Suprapubic skin (tissue), 4 donors: Measurements from ENCODE around the gene S100A10.

Experiments
- EP300 ChIP-seq: sonication (generic); formaldehyde crosslinking; IDR thresholded peaks from one replicate; pipeline ENCODE4 v1.6.1; 2017; ENCODE audit warnings: antibody characterized with exemption
- POLR2A ChIP-seq, 2 donors: fragments of 450-650 bp; IDR thresholded peaks; one replicate each; pipeline ENCODE4 v1.6.1; 2017; ENCODE audit warnings: antibody characterized with exemption in 2 of 2, mild to moderate bottlenecking in 2 of 2, moderate library complexity in 2 of 2
- POLR2AphosphoS5 ChIP-seq, 3 donors: sonication (generic); formaldehyde crosslinking; IDR thresholded peaks; one replicate each; pipeline ENCODE4 v1.6.1; 2017; ENCODE audit warnings: antibody characterized with exemption in 3 of 3
- TF ChIP-seq, protein P1 (sequence below), 2 donors: fragments of 200-600 bp in 1 of 2; fragments of 450-650 bp in 1 of 2; sonication (generic) in 1 of 2; IDR thresholded peaks; one replicate each; pipeline ENCODE4 v1.5.1; 2016 to 2019; ENCODE audit warnings: antibody characterized with exemption in 2 of 2, mild to moderate bottlenecking in 1 of 2, moderate library complexity in 1 of 2

DNA sequence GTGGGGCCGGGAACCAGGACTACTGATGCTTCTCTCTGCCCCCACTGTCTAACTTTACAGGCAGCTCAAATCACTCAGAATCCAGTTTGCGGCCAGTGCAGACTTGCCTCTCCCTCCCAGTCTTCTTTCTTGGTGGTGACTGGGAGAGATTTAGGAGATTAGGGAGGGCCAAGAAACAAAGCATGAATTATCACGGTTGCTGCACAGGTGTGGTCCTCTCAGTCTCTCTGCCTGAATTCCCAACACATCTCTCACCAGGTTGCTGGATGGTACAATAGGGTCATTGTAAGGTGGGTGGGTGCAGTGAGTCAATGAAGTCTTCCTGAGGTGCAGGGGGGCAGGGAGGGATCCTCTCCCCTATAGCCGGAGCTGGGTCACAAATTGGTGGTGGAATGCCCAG, 30.6 kb upstream of the S100A10 start:
- TF ChIP-seq, protein P1, sequence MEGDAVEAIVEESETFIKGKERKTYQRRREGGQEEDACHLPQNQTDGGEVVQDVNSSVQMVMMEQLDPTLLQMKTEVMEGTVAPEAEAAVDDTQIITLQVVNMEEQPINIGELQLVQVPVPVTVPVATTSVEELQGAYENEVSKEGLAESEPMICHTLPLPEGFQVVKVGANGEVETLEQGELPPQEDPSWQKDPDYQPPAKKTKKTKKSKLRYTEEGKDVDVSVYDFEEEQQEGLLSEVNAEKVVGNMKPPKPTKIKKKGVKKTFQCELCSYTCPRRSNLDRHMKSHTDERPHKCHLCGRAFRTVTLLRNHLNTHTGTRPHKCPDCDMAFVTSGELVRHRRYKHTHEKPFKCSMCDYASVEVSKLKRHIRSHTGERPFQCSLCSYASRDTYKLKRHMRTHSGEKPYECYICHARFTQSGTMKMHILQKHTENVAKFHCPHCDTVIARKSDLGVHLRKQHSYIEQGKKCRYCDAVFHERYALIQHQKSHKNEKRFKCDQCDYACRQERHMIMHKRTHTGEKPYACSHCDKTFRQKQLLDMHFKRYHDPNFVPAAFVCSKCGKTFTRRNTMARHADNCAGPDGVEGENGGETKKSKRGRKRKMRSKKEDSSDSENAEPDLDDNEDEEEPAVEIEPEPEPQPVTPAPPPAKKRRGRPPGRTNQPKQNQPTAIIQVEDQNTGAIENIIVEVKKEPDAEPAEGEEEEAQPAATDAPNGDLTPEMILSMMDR (IDR thresholded peaks at IDR 0.05), result no peak
- TF ChIP-seq POLR2A (IDR thresholded peaks at IDR 0.05) (no peak), POLR2AphosphoS5 (IDR thresholded peaks at IDR 0.05) (no peak), EP300 (no peak)
